ENCODE results near the gene MORF4L1. TPM values are rescaled to one million over a fixed set of nuclear protein-coding genes. Genes with fewer than 3 reads are reported as not detected.
"Not testable (repeated sequence)": the region's sequence is repeated elsewhere in the genome, so short reads cannot be mapped to it uniquely, and the experiment has no call there.

Gene MORF4L1
- total and polyA plus RNA-seq, 2 donors from 2014 or later: 319 to 325 TPM

DNA sequence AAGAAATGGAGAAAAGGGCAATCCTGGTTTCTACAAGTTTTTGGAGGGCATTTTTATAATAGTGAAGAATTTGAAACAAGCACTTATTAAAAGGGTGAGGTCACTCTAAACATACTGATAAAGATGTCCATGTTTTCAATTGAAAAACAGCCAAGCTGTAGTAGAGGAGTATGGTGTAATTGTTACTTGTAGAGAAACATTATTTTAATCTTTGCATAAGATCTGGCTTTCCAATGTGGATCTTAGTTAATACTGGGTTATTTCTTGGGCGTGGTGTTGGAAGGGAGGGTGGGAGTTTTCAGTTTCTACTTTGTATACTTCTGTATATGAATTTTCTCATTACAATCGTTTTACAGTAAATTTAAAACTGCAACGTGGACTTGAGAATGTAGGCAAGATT is 22.8 kb downstream of the MORF4L1 start:
- intact Hi-C loops (cut with DNase I): no loop called here
- no peak for DNase-seq
- H3K27me3 ChIP-seq (ENCODE audit: control insufficient read depth, insufficient read depth, low read length): no peaks in the 10 kb centered on the region
- no peak for FAIRE-seq
- no peak overlapping the region for H3K4me3 ChIP-seq (ENCODE audit: low read length in 3 of 3)
- H3K9me3 ChIP-seq (ENCODE audit: control insufficient read depth in 2 of 3, insufficient read depth in 1 of 3, low read length in 3 of 3): no peaks in the 10 kb centered on the region
- no peaks in the 10 kb centered on the region for H3K4me1 ChIP-seq (ENCODE audit: control insufficient read depth in 2 of 3, insufficient read depth in 2 of 3, low read depth in 1 of 3, low read length in 3 of 3)
- TF ChIP-seq, protein P1, sequence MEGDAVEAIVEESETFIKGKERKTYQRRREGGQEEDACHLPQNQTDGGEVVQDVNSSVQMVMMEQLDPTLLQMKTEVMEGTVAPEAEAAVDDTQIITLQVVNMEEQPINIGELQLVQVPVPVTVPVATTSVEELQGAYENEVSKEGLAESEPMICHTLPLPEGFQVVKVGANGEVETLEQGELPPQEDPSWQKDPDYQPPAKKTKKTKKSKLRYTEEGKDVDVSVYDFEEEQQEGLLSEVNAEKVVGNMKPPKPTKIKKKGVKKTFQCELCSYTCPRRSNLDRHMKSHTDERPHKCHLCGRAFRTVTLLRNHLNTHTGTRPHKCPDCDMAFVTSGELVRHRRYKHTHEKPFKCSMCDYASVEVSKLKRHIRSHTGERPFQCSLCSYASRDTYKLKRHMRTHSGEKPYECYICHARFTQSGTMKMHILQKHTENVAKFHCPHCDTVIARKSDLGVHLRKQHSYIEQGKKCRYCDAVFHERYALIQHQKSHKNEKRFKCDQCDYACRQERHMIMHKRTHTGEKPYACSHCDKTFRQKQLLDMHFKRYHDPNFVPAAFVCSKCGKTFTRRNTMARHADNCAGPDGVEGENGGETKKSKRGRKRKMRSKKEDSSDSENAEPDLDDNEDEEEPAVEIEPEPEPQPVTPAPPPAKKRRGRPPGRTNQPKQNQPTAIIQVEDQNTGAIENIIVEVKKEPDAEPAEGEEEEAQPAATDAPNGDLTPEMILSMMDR (IDR thresholded peaks at IDR 0.05; ENCODE audit: borderline replicate concordance, extremely low read depth, insufficient read depth): no peak
- H3K36me3 ChIP-seq (ENCODE audit: control insufficient read depth in 2 of 3, insufficient read depth in 3 of 3, low read length in 3 of 3): peaks cover 16 to 68% (median 38%) of the 10 kb centered on the region in 3 donors
- no peak overlapping the region for H3K9ac ChIP-seq (ENCODE audit: low read length in 3 of 3)
- H3K27ac ChIP-seq (ENCODE audit: low read depth in 2 of 2, low read length in 2 of 2): no peak overlapping the region

DNA sequence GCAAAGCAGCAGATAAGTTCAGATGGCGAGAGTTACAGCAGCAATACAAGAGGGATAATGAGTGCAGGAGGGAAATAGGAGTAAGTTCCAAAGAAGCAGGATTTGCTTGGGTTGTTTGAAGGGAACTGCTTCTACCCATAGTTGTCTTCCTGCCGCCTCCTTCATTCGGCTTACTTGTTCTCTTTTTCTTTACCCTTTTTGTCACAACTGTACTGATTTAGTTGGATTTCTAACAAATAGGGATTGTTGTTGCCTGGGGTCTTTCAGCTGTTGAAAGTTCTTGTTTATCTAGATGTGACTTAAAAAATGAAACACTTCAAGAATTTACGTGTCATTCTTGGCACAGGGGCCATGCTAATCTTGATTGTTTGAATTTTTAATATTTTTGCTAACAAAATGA is 25.9 kb downstream of the MORF4L1 start:
- H3K27me3 ChIP-seq (ENCODE audit: control insufficient read depth, insufficient read depth, low read length): no peaks in the 10 kb centered on the region
- FAIRE-seq: no peak
- H3K4me1 ChIP-seq (ENCODE audit: control insufficient read depth in 2 of 3, insufficient read depth in 2 of 3, low read depth in 1 of 3, low read length in 3 of 3): peaks cover 0 to 7% (median 3%) of the 10 kb centered on the region in 3 donors
- H3K4me3 ChIP-seq (ENCODE audit: low read length in 3 of 3): no peak overlapping the region
- TF ChIP-seq, protein P1 (IDR thresholded peaks at IDR 0.05; ENCODE audit: borderline replicate concordance, extremely low read depth, insufficient read depth): no peak
- DNase-seq: no peak
- H3K9me3 ChIP-seq (ENCODE audit: control insufficient read depth in 2 of 3, insufficient read depth in 1 of 3, low read length in 3 of 3): no peaks in the 10 kb centered on the region
- peaks cover 14 to 62% (median 23%) of the 10 kb centered on the region in 3 donors for H3K36me3 ChIP-seq (ENCODE audit: control insufficient read depth in 2 of 3, insufficient read depth in 3 of 3, low read length in 3 of 3)
- no peak overlapping the region for H3K27ac ChIP-seq (ENCODE audit: low read depth in 2 of 2, low read length in 2 of 2)
- intact Hi-C loops (cut with DNase I): no loop called here
- H3K9ac ChIP-seq (ENCODE audit: low read length in 3 of 3): no peak overlapping the region

DNA sequence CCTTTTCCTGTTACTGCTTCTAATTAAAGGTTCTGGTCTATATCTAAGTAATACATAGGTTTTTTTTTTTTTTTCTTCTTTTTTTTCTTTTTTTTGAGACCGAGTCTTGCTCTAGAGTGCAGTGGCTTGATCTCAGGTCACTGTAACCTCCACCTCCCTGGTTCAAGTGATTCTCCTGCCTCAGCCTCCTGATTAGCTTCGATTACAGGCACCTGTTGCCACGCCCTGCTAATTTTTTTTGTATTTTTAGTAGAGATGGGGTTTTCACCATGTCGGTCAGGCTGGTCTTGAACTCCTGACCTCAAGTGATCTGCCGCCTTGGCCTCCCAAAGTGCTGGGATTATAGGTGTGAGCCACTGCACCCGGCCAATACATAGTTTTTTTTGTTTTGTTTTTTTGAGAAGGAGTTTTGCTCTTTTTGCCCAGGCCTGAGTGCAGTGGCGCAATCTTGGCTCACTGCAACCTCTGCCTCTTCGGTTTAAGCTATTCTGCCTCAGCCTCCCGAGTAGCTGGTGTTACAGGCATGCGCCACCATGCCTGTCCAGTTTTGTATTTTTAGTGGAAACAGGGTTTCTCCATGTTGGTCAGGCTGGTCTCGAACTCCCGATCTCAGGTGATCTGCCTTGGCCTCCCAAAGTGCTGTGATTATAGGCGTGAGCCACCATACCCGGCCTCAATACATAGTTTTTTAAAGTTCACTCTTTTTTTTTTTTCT is 28.3 kb downstream of the MORF4L1 start:
- H3K9ac ChIP-seq (ENCODE audit: low read length in 3 of 3); intact Hi-C loops (cut with DNase I); H3K4me3 ChIP-seq (ENCODE audit: low read length in 3 of 3); FAIRE-seq; H3K27ac ChIP-seq (ENCODE audit: low read depth in 2 of 2, low read length in 2 of 2); H3K27me3 ChIP-seq (ENCODE audit: control insufficient read depth, insufficient read depth, low read length); DNase-seq; H3K4me1 ChIP-seq (ENCODE audit: control insufficient read depth in 2 of 3, insufficient read depth in 2 of 3, low read depth in 1 of 3, low read length in 3 of 3); H3K9me3 ChIP-seq (ENCODE audit: control insufficient read depth in 2 of 3, insufficient read depth in 1 of 3, low read length in 3 of 3): not testable (repeated sequence)
- H3K36me3 ChIP-seq (ENCODE audit: control insufficient read depth in 2 of 3, insufficient read depth in 3 of 3, low read length in 3 of 3): peaks cover 11 to 56% (median 14%) of the 10 kb centered on the region in 3 donors

DNA sequence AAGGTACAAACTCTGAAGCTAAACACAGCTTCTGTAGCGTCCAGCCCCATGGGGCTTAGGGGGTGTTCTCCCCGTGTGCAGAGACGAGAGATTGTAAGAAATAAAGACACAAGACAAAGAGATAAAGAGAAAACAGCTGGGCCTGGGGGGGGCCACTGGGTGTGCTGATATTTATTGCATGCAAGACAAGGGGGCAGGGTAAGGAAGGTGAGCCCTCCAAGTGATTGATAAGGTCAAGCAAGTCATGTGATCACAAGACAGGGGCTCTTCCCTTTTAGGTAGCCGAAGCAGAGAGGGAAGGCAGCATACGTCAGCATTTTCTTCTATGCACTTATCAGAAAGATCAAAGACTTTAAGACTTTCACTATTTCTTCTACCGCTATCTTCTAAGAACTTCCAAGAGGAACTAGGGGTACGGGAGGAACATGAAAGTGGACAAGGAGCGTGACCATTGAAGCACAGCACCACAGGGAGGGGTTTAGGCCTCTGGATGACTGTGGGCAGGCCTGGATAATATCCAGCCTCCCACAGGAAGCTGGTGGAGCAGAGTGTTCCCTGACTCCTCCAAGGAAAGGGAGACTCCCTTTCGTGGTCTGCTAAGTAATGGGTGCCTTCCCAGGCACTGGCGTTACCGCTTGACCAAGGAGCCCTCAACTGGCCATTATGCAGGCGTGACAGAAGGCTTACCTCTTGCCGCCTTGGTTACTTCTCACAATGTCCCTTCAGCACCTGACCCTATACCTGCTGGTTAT is 29.8 kb downstream of the MORF4L1 start:
- H3K9ac ChIP-seq (ENCODE audit: low read length in 3 of 3); H3K27ac ChIP-seq (ENCODE audit: low read depth in 2 of 2, low read length in 2 of 2); H3K27me3 ChIP-seq (ENCODE audit: control insufficient read depth, insufficient read depth, low read length); H3K9me3 ChIP-seq (ENCODE audit: control insufficient read depth in 2 of 3, insufficient read depth in 1 of 3, low read length in 3 of 3); H3K4me3 ChIP-seq (ENCODE audit: low read length in 3 of 3); FAIRE-seq; intact Hi-C loops (cut with DNase I); H3K4me1 ChIP-seq (ENCODE audit: control insufficient read depth in 2 of 3, insufficient read depth in 2 of 3, low read depth in 1 of 3, low read length in 3 of 3); DNase-seq: not testable (repeated sequence)
- peaks cover 16 to 63% (median 17%) of the 10 kb centered on the region in 3 donors for H3K36me3 ChIP-seq (ENCODE audit: control insufficient read depth in 2 of 3, insufficient read depth in 3 of 3, low read length in 3 of 3)
